Loucy (cell line): ENCODE results near the gene EIF2D.

ENCODE experiments used
- H2AFZ ChIP-seq: fragments of 200-600 bp; sonication (generic); 2 replicates; pipeline ENCODE4 v1.6.0; 2016; ENCODE audit warnings: antibody characterized with exemption, mild to moderate bottlenecking, low read length, moderate library complexity
- H3F3A ChIP-seq: fragments of 200-600 bp; 2 replicates; pipeline ENCODE4 v1.6.0; 2016; ENCODE audit warnings: antibody characterized with exemption, low read depth, mild to moderate bottlenecking
- H3K27me3 ChIP-seq: fragments of 200-600 bp; sonication (generic); 2 replicates; pipeline ENCODE4 v1.6.1; 2014; ENCODE audit warnings: low read length, mild to moderate bottlenecking; ENCODE audit not compliant: insufficient read depth, poor library complexity, severe bottlenecking
- H3K36me3 ChIP-seq: fragments of 200-600 bp; sonication (generic); 2 replicates; pipeline ENCODE4 v1.6.1; 2016; ENCODE audit warnings: low read length; ENCODE audit not compliant: insufficient read depth
- H3K4me1 ChIP-seq: fragments of 200-600 bp; sonication (generic); 2 replicates; pipeline ENCODE4 v1.5.1; 2014; ENCODE audit warnings: low read length, mild to moderate bottlenecking; ENCODE audit not compliant: insufficient read depth, poor library complexity, severe bottlenecking
- H3K4me2 ChIP-seq: fragments of 200-600 bp; sonication (generic); 2 replicates; pipeline ENCODE4 v1.6.0; 2014; ENCODE audit warnings: antibody characterized with exemption, low read length, low read depth, mild to moderate bottlenecking; ENCODE audit not compliant: poor library complexity, severe bottlenecking
- H3K4me3 ChIP-seq: fragments of 200-600 bp; sonication (generic); 2 replicates; pipeline ENCODE4 v1.5.1; 2014; ENCODE audit warnings: low read length, mild to moderate bottlenecking, mixed read lengths; ENCODE audit not compliant: poor library complexity, severe bottlenecking
- H3K79me2 ChIP-seq: fragments of 200-600 bp; sonication (generic); 2 replicates; pipeline ENCODE4 v1.6.1; 2014; ENCODE audit warnings: low read length; ENCODE audit not compliant: insufficient read depth
- H3K9ac ChIP-seq: fragments of 200-600 bp; sonication (generic); 2 replicates; pipeline ENCODE4 v1.6.0; 2014; ENCODE audit warnings: mild to moderate bottlenecking, low read depth, low read length, moderate library complexity; ENCODE audit not compliant: poor library complexity, severe bottlenecking
- H3K9me2 ChIP-seq: fragments of 200-600 bp; sonication (generic); replicated peaks from 2 replicates; pipeline ENCODE4 v1.6.1; 2016; ENCODE audit warnings: low read depth, low read length, mixed read lengths
- H3K9me3 ChIP-seq: fragments of 200-600 bp; sonication (generic); 2 replicates; pipeline ENCODE4 v1.6.1; 2014; ENCODE audit warnings: mild to moderate bottlenecking, antibody characterized with exemption, low read length, low read depth; ENCODE audit not compliant: insufficient read depth
- H4K20me1 ChIP-seq: fragments of 200-600 bp; sonication (generic); 2 replicates; pipeline ENCODE4 v1.6.0; 2014; ENCODE audit warnings: antibody characterized with exemption, low read length, mild to moderate bottlenecking; ENCODE audit not compliant: insufficient read depth, poor library complexity, severe bottlenecking
- EZH2phosphoT487 ChIP-seq: fragments of 200-600 bp; IDR thresholded peaks from 2 replicates; pipeline ENCODE4 v1.6.1; 2018; ENCODE audit warnings: antibody characterized with exemption, mild to moderate bottlenecking, moderate library complexity, borderline replicate concordance
- TF ChIP-seq, protein P1 (sequence below): fragments of 200-600 bp; sonication (generic); conservative IDR thresholded peaks from 2 replicates; pipeline ENCODE4 v1.5.1; 2014; ENCODE audit warnings: mild to moderate bottlenecking, antibody characterized with exemption, low read length

EIF2D gene

GRCh38 chr1:206544562-206545257 lies 67.6 kb downstream of the EIF2D start:
- Histone ChIP-seq H3K9me2 (no peaks in the 10 kb centered on the region), H3K36me3 (no peaks in the 10 kb centered on the region), H3K9ac (no peak overlapping the region), H3K79me2 (no peaks in the 10 kb centered on the region), H3K27me3 (no peaks in the 10 kb centered on the region), H4K20me1 (no peaks in the 10 kb centered on the region), H3K4me1 (no peaks in the 10 kb centered on the region), H2AFZ (no peak overlapping the region), H3K9me3 (no peaks in the 10 kb centered on the region), H3K4me3 (no peak overlapping the region), H3F3A (no peaks in the 10 kb centered on the region), H3K4me2 (no peak overlapping the region)
- TF ChIP-seq, protein P1, sequence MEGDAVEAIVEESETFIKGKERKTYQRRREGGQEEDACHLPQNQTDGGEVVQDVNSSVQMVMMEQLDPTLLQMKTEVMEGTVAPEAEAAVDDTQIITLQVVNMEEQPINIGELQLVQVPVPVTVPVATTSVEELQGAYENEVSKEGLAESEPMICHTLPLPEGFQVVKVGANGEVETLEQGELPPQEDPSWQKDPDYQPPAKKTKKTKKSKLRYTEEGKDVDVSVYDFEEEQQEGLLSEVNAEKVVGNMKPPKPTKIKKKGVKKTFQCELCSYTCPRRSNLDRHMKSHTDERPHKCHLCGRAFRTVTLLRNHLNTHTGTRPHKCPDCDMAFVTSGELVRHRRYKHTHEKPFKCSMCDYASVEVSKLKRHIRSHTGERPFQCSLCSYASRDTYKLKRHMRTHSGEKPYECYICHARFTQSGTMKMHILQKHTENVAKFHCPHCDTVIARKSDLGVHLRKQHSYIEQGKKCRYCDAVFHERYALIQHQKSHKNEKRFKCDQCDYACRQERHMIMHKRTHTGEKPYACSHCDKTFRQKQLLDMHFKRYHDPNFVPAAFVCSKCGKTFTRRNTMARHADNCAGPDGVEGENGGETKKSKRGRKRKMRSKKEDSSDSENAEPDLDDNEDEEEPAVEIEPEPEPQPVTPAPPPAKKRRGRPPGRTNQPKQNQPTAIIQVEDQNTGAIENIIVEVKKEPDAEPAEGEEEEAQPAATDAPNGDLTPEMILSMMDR, result peak; percentile 96
- no peak for TF ChIP-seq EZH2phosphoT487
